GM12878 (cell line): ENCODE measurements around the gene ZNF837. TPM values are rescaled to one million over a fixed set of nuclear protein-coding genes. Genes with fewer than 3 reads are reported as not detected.

Source experiments
- ATAC-seq: fragments of 200-7000 bp; cut with Tn5 transposase; 3 replicates; pipeline ENCODE4 v1.9.1; 2020; ENCODE audit warnings: mild to moderate bottlenecking, moderate library complexity
- BruUV-seq: library from RNA; stranded (reverse); fragments of 400-500 nt; replicated peaks from 2 replicates; lab custom pipeline; 2021; lab: Mats Ljungman, UMichigan
- CTCF ChIA-PET: fragments of 300-600 bp; sonication (Branson Sonifier 250); formaldehyde crosslinking; extraction: SDS; loops from one replicate; lab custom pipeline; 2021; ENCODE audit warnings: inconsistent platforms; lab: Yijun Ruan, JAX
- POLR2A ChIA-PET: fragments of 350-600 bp; formaldehyde crosslinking; extraction: SDS; loops from one replicate; lab custom pipeline; 2021; ENCODE audit warnings: inconsistent platforms; lab: Charles Lee
- RAD21 ChIA-PET: fragments of 300-600 bp; sonication (Branson Sonifier 250); formaldehyde crosslinking; loops from one replicate; lab custom pipeline; 2023; ENCODE audit warnings: antibody characterized with exemption; ENCODE audit not compliant: unreplicated experiment; lab: Charles Lee
- SMC1A ChIA-PET: fragments of 300-600 bp; sonication (Branson Sonifier 250); formaldehyde crosslinking; loops from one replicate; lab custom pipeline; 2023; ENCODE audit not compliant: unreplicated experiment, uncharacterized antibody; lab: Charles Lee
- DNase-seq: peaks from one replicate; pipeline ENCODE4 v3.0.0-alpha.2; 2011; ENCODE audit warnings: low read depth, low spot score
- FAIRE-seq: peaks from 3 replicates; lab custom pipeline; 2011; peaks lifted over from hg19 to GRCh38; lab: Jason Lieb, UNC
- H2AFZ ChIP-seq: 2 replicates; pipeline ENCODE4 v1.6.0; 2011; ENCODE audit warnings: low read depth, low read length, control low read depth; ENCODE audit not compliant: control insufficient read depth
- H3K27ac ChIP-seq: 2 replicates; pipeline ENCODE4 v1.5.1; 2011; ENCODE audit warnings: control low read depth; ENCODE audit not compliant: control insufficient read depth, insufficient read depth
- H3K27me3 ChIP-seq, 2 experiments: replicated peaks in 1 of 2; 2 replicates each; pipeline versions ENCODE4 v1.6.0 to v1.6.1; 2011; ENCODE audit warnings: low read length in 1 of 2; ENCODE audit not compliant: control insufficient read depth in 2 of 2, insufficient read depth in 2 of 2
- H3K36me3 ChIP-seq, 2 experiments: 2 replicates each; pipeline ENCODE4 v1.5.1; 2011; ENCODE audit warnings: low read length in 1 of 2; ENCODE audit not compliant: control insufficient read depth in 2 of 2, insufficient read depth in 2 of 2
- H3K4me1 ChIP-seq: 2 replicates; pipeline ENCODE4 v1.6.1; 2011; ENCODE audit warnings: mild to moderate bottlenecking, low read length, moderate library complexity, mixed read lengths; ENCODE audit not compliant: control insufficient read depth, insufficient read depth
- H3K4me2 ChIP-seq: 2 replicates; pipeline ENCODE4 v1.6.0; 2011; ENCODE audit warnings: control low read depth; ENCODE audit not compliant: control insufficient read depth, insufficient read depth
- H3K4me3 ChIP-seq: fragments of 200-600 bp; sonication (generic); 2 replicates; pipeline ENCODE4 v1.5.1; 2016
- H3K79me2 ChIP-seq: 2 replicates; pipeline ENCODE4 v1.6.0; 2011; ENCODE audit warnings: low read length; ENCODE audit not compliant: control insufficient read depth, insufficient read depth
- H3K9ac ChIP-seq: 2 replicates; pipeline ENCODE4 v1.8.0; 2011; ENCODE audit warnings: low read length, control low read depth, mixed read lengths; ENCODE audit not compliant: control insufficient read depth, insufficient read depth
- H3K9me3 ChIP-seq: replicated peaks from 3 replicates; pipeline ENCODE4 v1.5.1; 2011; ENCODE audit warnings: mild to moderate bottlenecking, low read length; ENCODE audit not compliant: control insufficient read depth, insufficient read depth
- H4K20me1 ChIP-seq: 2 replicates; pipeline ENCODE4 v1.6.0; 2011; ENCODE audit not compliant: control insufficient read depth, insufficient read depth
- BCL3 ChIP-seq: IDR thresholded peaks from 2 replicates; pipeline ENCODE4 v1.6.1; 2011; ENCODE audit warnings: borderline replicate concordance, low read depth, mild to moderate bottlenecking, moderate library complexity, low read length; ENCODE audit not compliant: insufficient read depth, poor library complexity, severe bottlenecking
- BCLAF1 ChIP-seq: fragments of 450-650 bp; IDR thresholded peaks from 2 replicates; pipeline ENCODE4 v1.6.1; 2017; ENCODE audit warnings: antibody characterized with exemption, mild to moderate bottlenecking, moderate library complexity
- CBX3 ChIP-seq: fragments of 200-600 bp; sonication (generic); IDR thresholded peaks from 2 replicates; pipeline ENCODE4 v1.6.1; 2016; ENCODE audit warnings: low read depth, borderline replicate concordance
- JUNB ChIP-seq: IDR thresholded peaks from 2 replicates; pipeline ENCODE4 v1.6.1; 2016; ENCODE audit warnings: antibody characterized with exemption, mild to moderate bottlenecking
- LARP7 ChIP-seq: fragments of 450-650 bp; IDR thresholded peaks from 2 replicates; pipeline ENCODE4 v1.6.1; 2017; ENCODE audit warnings: mild to moderate bottlenecking
- MEF2A ChIP-seq: IDR thresholded peaks from 2 replicates; pipeline ENCODE4 v1.6.1; 2011; ENCODE audit warnings: low read depth, mild to moderate bottlenecking, low read length, moderate library complexity; ENCODE audit not compliant: insufficient read depth
- NR2F1 ChIP-seq: fragments of 450-650 bp; conservative IDR thresholded peaks from 2 replicates; pipeline ENCODE4 v1.6.1; 2017; ENCODE audit warnings: mild to moderate bottlenecking
- PAX5 ChIP-seq: IDR thresholded peaks from 2 replicates; pipeline ENCODE4 v1.6.1; 2011; ENCODE audit warnings: low read depth, low read length, borderline replicate concordance
- TCF3 ChIP-seq: IDR thresholded peaks from 2 replicates; pipeline ENCODE4 v1.6.1; 2012; ENCODE audit warnings: low read depth, mild to moderate bottlenecking, low read length, borderline replicate concordance; ENCODE audit not compliant: insufficient read depth
- ZNF24 ChIP-seq: fragments of 450-650 bp; IDR thresholded peaks from 2 replicates; pipeline ENCODE4 v1.6.1; 2017; ENCODE audit warnings: antibody characterized with exemption, mild to moderate bottlenecking
- WGBS: methylation state at CpG from one replicate; pipeline ENCODE4 v1.1.6; 2016; ENCODE audit warnings: low lambda C conversion rate; ENCODE audit not compliant: insufficient replicate concordance, insufficient coverage; ENCODE audit errors: missing lambda C conversion rate; 5-methylcytosine and 5-hydroxymethylcytosine counted together
- in situ Hi-C: fragments of 300-500 bp; cut with MboI; formaldehyde crosslinking; loops from 9 replicates; pipeline ENCODE4 v1.14.3; 2018; ENCODE audit warnings: mixed read lengths
- intact Hi-C: fragments of 100-400 bp; cut with micrococcal nuclease; formaldehyde crosslinking; loops from one replicate; pipeline ENCODE4 v1.14.2; 2022; ENCODE audit not compliant: unreplicated experiment
- polyA plus RNA-seq, 11 experiments: library from polyadenylated mRNA; depleted of rRNA in 4 of 11; unstranded in 6 of 11; stranded (reverse) in 5 of 11; fragments of >200 nt; fragmentation: Nextera tagmentation in 4 of 11; fragmentation: Illumina TruSeq in 1 of 11; extraction: Ambion mirVana in 4 of 11; extraction: Trizol in 1 of 11; gene quantifications; 1 replicate in 1 of 11; 2 replicates in 10 of 11; pipeline versions ENCODE4 v1.2.1 to v1.2.3, GENCODE V29; 2011 to 2016; ENCODE audit warnings: inconsistent platforms in 2 of 11, missing spikeins in 2 of 11, low read depth in 1 of 11
- total RNA-seq, 4 experiments: library from RNA; depleted of rRNA in 3 of 4; stranded (reverse); fragments of >200 nt in 3 of 4; fragmentation: Illumina TruSeq in 1 of 4; extraction: Trizol in 1 of 4; gene quantifications; 2 replicates each; pipeline versions ENCODE4 v1.2.1 to v1.2.3, GENCODE V29; 2013 to 2021

ZNF837 gene
- total and polyA plus RNA-seq, 10 of the 15 experiments (the other 5 are each of a cell fraction or from before 2014, with no cell fraction given), result 0.07 to 2.9 (median 2.0) TPM; not detected in 2

DNA sequence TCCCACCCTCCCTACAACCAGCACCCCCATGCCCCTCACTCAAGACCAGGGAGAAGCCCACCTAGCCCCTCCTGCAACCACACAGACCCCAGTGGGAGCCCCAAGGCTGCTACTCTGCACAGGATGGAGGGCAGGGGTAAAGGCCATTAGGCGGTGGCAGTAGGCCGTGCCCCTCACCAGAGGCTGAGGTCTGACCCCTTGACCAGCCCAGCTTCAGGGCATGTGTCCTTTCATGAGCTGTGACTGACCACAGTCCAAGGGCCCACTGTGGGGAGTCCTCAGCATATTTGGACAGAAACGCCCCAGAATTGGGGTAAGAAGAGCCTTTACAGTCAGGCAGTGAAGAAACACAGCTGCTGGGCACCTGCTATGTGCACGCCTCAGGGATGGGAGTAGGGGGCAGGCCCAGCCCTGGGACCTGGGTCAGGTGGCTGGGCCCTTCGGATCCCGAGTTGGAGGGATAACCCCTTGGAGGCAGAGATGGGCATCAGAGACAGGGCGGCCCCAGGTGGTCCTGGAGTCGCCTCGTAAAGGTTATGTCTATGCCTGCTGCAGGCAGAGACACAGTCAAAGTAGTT lies 4.6 kb upstream of the ZNF837 start:
- Histone ChIP-seq H3K4me1 (peaks cover 15% of the 10 kb centered on the region), H3K9ac (peak overlapping the region; percentile 96), H4K20me1 (no peaks in the 10 kb centered on the region), H3K27ac (peak overlapping the region; percentile 97), H2AFZ (no peak overlapping the region; the same call in 1 of the 2 replicates), H3K36me3 (peaks cover 0 to 8% of the 10 kb centered on the region in 2 experiments; a peak in 2 of 4 replicates), H3K27me3 (no peaks in the 10 kb centered on the region), H3K9me3 (no peaks in the 10 kb centered on the region), H3K4me2 (peak overlapping the region; percentile 85), H3K79me2 (peaks cover 39% of the 10 kb centered on the region), H3K4me3 (peak overlapping the region; percentile 79)
- intact Hi-C loops, result no loop called here
- no peak for FAIRE-seq
- no peak for DNase-seq
- in situ Hi-C loops, result no loop called here
- RAD21 ChIA-PET, result interaction anchor here (1.0 kb wide), 1 partner anchor 23 kb away, joined by 3 read pairs; no protein-coding TSS in a partner anchor
- TF ChIP-seq TCF3 (0 out of 2 replicates have a peak, but pooled peaks have one; percentile 30), NR2F1 (no peak; the same call in 1 of the 2 replicates), LARP7 (no peak)
- SMC1A ChIA-PET, result interaction anchor here (1.5 kb wide), 1 partner anchor 21 kb away, joined by 3 read pairs; no protein-coding TSS in a partner anchor
- WGBS, result 38% methylated on average over 9 of the region's 9 CpGs
- POLR2A ChIA-PET, result interaction anchor here (0.6 to 1.5 kb wide), 4 partner anchors 9 to 489 kb away, joined by 3 to 4 read pairs (median 4); no protein-coding TSS in a partner anchor
- ATAC-seq, result no peak
- BruUV-seq, result no TSS peak
- CTCF ChIA-PET, result interaction anchor here (1.5 kb wide), 1 partner anchor 135 kb away, joined by 5 read pairs; the partner anchor contains the start of gene ZBTB45

- H3K9me3 ChIP-seq, result no peaks in the 10 kb centered on the region
- ATAC-seq (no peak), DNase-seq (no peak), FAIRE-seq (no peak)
- no peak overlapping the region for H3K27ac ChIP-seq
- intact Hi-C loops, result no loop called here
- BruUV-seq, result no TSS peak
- H2AFZ ChIP-seq, result no peak overlapping the region
- in situ Hi-C loops, result no loop called here
- H3K9ac ChIP-seq, result no peak overlapping the region; the same call in 1 of the 2 replicates
- peaks cover 24% of the 10 kb centered on the region for H3K4me1 ChIP-seq
- no peaks in the 10 kb centered on the region for H3K27me3 ChIP-seq
- ChIA-PET RAD21 (interaction anchor here (2.1 kb wide), 1 partner anchor 20 kb away, joined by 11 read pairs; the partner anchor contains the start of gene ZNF497), POLR2A (interaction anchor here (0.6 to 2.1 kb wide), 3 partner anchors 8 to 105 kb away, joined by 3 to 13 read pairs (median 3); partner anchors contain the start of gene ZNF497), SMC1A (no interaction called here), CTCF (interaction anchor here (0.6 kb wide), 1 partner anchor 79 kb away, joined by 3 read pairs; no protein-coding TSS in a partner anchor)
- no peaks in the 10 kb centered on the region for H4K20me1 ChIP-seq
- H3K79me2 ChIP-seq, result peaks cover 24% of the 10 kb centered on the region
- no peak overlapping the region for H3K4me2 ChIP-seq
- no peaks in the 10 kb centered on the region; a peak in 1 of 4 replicates for H3K36me3 ChIP-seq
- 96% methylated on average over 6 of the region's 6 CpGs for WGBS
- no peak overlapping the region for H3K4me3 ChIP-seq
- TF ChIP-seq JUNB (no peak), ZNF24 (no peak), PAX5 (no peak), CBX3 (no peak), BCL3 (no peak), MEF2A (no peak), BCLAF1 (no peak)
Measured at GRCh38 chr19:58382997-58383603, 2.3 kb upstream of the ZNF837 start.
